NK-92 (cell line): ENCODE data around the gene PSMA2.

Experiments
- DNase-seq: peaks from one replicate; lab custom pipeline; 2025; ENCODE audit not compliant: unreplicated experiment; lab: John Stamatoyannopoulos, UW

The PSMA2 gene

GRCh38 chr7:42940985-42941847 lies 9.2 kb upstream of the PSMA2 start:
- DNase-seq = peak; percentile 8

- no peak for DNase-seq
Measured at GRCh38 chr7:42939457-42940240, 7.7 kb upstream of the PSMA2 start.

DNA sequence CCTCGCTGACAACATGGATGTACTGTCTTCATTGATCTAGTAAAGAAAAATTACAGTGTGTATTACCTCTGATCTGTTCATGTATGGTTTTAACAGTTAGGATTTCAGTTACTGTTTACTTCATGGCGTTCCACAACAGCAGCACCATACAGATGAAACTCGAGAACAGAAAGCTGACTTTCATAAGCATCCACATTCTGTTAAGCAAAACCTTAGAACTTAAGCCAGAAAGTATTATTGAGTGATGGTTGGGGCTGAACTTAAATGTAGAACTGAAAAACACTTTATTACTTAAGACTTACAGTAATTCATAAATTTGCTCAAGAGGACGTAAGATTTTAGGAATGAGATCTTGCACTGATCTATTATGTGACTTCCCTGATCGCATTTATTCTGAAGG lies 3.9 kb upstream of the PSMA2 start:
- no peak for DNase-seq

- DNase-seq = no peak
Measured at GRCh38 chr7:42934291-42934690, 2.3 kb upstream of the PSMA2 start.

GRCh38 chr7:42932811-42933591 lies 1.0 kb upstream of the PSMA2 start:
- DNase-seq = no peak

DNA sequence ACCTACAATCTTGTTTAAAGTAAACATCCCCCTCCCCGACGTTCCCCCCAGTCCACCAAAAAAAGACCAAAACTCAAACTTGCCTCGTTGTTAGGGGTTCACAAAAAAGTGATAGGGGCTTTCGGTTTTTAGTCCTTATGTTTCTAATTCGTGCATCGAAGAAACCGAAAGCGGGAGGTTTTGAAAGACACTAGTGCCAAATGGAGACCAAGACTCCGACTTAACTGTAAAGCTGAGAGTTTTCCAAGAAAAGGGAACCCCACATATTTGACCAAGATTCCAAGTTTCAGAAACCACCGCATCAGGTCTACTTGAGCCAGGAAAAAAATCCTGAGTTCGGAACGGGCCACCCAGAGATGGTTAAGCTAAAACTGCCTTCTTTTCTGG lies 534 bp downstream of the PSMA2 start:
- DNase-seq = no peak

- DNase-seq = no peak
Measured at GRCh38 chr7:42930889-42931288, 1.1 kb downstream of the PSMA2 start.

DNA sequence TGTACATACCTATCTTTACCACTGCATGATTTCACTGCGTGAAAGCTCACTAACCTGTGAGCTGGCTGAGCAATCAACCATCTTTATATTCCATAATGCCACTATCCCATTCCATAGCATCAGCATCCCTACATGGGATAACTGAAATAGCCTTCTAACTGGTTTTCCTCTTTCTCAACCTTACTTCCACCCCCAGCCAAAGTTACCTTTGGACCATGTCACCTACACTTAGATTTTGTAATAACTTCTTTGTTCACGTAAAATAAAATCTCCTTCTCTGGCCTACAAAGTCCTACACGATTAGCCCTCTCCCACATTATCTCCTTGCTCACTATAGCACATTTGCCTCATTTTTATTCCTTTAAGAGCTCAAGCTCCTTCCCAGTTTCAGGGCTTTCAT lies 2.5 kb downstream of the PSMA2 start:
- DNase-seq = no peak

- no peak for DNase-seq
Measured at GRCh38 chr7:42928754-42929153, 3.2 kb downstream of the PSMA2 start.

- no peak for DNase-seq
Measured at GRCh38 chr7:42926204-42926603, 5.8 kb downstream of the PSMA2 start.

GRCh38 chr7:42925630-42926029 lies 6.3 kb downstream of the PSMA2 start:
- DNase-seq = no peak

DNA sequence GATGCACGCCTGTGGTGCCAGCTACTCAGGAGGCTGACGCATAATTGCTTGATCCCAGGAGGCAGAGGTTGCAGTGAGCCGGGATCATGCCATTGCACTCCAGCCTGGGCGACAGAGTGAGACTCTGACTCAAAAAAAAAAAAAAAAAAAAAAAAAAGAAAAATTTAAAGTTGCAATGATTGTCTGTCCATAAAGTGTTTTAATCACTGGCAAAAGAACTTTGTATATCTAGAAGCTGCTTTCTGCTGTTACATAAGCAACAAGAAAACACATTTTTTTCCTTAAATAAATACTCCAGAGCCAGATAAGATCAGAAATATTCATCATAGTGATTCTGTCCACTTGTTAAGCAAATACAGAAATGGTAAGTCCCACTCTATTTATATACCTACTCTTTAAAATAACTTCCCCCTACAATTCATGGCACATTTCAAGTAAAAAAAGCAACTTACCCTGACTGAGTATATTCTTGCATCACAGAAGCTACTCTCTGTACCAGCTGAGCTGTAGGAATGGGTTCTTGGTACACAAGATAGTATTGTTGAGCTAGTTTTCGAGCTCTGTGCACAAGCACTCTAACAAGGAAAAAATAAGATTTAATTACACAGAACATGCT lies 7.6 kb downstream of the PSMA2 start:
- no peak for DNase-seq

DNA sequence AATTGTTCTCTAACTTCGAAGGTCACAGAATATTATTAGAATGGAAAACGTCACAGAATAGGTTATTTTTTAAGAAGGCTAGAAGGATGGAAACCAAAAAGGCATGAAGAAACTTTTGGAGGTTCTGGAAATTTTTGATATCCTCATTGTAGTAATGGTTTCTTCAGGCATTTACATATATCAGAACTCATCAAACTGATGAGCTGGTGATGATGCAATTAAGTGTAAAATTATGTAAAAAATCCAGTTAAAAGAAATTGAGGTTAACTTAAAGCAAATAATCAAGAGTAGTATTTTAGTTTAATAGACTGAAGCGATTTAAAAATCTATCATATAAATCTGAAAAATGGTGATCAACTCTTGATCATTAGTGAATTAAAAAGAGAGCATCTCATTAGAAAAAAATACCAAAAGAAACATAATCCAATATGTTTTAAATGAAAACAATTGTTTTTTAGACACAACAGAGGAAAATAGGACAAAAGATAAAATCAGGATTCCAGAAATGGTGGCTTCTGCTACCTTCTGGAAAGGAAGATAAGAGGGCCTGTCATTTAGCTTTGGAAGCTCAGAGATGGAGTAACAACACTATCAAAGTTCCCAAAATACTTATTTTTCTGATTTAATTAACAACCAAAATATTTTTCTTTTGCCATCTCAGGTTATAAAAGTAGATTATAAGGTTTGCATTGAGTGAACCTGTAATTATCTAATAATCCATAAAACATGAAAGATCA lies 9.8 kb downstream of the PSMA2 start:
- no peak for DNase-seq

GRCh38 chr7:42915356-42915755 lies 16.6 kb downstream of the PSMA2 start:
- no peak for DNase-seq

GRCh38 chr7:42914421-42915045 lies 17.4 kb downstream of the PSMA2 start:
- DNase-seq = no peak

DNA sequence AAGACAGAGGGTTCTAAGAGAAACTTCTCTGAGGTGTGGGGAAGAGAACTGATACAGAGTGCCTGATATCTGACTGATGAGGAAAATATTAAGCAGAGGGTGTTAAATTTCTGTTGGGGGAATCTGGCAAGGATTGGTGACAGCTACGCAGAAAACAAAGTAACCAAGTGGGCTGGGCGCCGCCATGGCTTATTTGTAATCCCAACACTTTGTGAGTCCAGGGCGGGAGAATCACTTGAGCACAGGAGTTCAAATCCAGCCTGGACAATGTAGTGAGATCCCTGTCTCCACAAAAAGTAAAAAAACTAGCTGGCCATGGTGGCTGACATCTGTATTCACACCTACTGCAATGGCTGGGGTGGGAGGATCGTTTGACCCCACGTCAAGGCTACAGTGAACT lies 18.0 kb downstream of the PSMA2 start:
- no peak for DNase-seq

DNA sequence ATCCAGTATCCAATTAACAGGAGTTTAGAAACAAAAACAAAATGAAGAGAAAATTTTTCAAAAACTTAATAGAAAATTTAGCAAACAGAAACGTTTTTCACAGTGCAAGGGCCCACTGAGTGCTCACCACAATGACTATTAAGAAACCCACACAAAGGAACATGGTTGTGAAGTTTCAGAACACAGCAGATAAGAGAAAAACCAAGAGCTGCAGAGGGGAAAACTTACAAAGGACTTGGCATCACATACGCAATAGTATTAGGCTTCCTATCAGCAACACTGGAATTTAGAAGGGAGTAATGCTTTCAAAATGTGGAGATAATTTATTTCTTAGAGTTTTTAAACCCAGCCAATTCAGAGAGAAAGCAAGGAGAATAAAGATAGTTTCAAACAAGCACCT lies 18.4 kb downstream of the PSMA2 start:
- DNase-seq = no peak

DNA sequence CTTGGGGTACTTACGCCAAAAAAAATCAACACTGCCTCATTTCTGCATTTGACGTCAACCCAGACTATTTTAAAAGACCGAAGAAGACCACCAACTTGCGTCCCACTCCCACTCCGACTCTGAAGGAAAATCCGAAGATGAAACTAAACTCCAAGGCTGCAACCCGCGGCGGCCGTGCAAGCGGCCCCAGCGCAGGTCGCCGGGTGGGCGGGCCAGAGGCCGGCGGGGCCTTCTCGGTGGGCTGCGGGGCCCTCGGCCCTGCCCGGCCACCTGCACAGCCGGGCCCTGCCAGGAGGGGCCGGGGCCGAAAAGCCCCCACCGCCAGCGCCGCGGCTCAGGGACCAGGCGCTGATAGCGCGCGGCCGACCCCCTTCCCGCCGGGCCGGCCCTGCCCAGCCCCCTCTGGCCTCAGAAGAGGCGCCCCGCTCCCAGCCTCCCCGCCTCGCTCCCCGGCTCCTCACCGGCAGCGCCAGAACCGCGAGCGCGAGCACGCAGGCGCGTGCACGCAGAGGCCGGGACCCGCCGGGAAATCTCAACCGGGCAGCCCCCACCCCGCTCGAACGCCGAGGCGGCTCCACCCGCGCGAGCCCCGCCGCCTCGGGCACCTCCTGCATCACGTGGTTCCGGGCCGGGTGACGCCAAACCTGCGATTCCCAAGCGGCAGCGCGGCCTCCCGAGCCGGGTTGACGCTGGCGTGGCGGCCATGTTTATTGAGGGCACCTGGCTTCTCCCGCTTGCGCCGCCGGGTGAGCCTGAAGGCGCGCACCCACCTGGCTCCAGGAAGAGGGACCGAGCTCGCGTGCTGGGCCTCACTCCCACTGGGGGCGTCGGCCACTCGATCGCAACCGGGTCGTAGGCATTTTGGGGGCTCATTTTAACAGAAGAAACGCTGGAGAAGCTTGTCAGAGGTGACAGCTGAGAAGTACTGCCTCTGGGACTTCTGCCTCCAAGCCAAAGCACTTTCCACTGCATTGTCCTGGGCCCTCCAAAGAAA lies 20.2 kb downstream of the PSMA2 start, which contains the start of gene C7orf25:
Gene C7orf25, minus strand, starts transcription at position 617 of the 994 bp plus-strand sequence. CDS start 1,170 bp downstream, outside the sequence.
- peak; percentile 69 for DNase-seq

DNA sequence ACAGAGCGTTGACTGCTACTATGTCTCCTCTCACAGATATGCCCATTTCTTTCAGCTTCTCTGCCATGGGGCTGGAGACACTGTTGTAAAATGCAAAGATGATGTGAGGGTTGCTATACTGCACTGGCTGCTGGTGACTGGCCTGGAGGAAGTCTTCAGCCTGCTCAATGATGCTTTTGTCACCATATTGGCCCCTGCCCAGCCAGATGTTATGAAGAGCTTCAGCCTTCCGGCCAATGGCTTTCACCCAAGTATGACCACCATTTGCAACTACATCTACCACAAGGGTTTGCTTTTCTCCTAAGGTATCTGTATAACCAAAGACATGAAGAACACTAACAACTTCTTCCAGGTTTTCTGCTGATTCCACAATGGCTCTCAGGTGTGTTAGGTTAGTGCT lies 21.7 kb downstream of the PSMA2 start:
- DNase-seq = no peak
